Smooth muscle cell (in vitro differentiated cells): ENCODE results near the gene GJB2. TPM values are rescaled to one million over a fixed set of nuclear protein-coding genes. Genes with fewer than 3 reads are reported as not detected.

Source experiments
- DNase-seq: peaks from one replicate; lab custom pipeline; 2025; ENCODE audit not compliant: unreplicated experiment; lab: John Stamatoyannopoulos, UW
- H2AFZ ChIP-seq: fragments of 200-600 bp; sonication (generic); 2 replicates; pipeline ENCODE4 v1.6.0; 2016; ENCODE audit warnings: antibody characterized with exemption, low read depth, mild to moderate bottlenecking
- H3F3A ChIP-seq: fragments of 200-600 bp; sonication (generic); 2 replicates; pipeline ENCODE4 v1.6.0; 2017; ENCODE audit warnings: antibody characterized with exemption, low read depth
- H3K27ac ChIP-seq: fragments of 200-600 bp; sonication (generic); 2 replicates; pipeline ENCODE4 v1.5.1; 2016; ENCODE audit warnings: low read depth, mild to moderate bottlenecking
- H3K27me3 ChIP-seq: fragments of 200-600 bp; sonication (generic); 2 replicates; pipeline ENCODE4 v1.6.1; 2016; ENCODE audit warnings: low read depth, mild to moderate bottlenecking
- H3K36me3 ChIP-seq: fragments of 200-600 bp; sonication (generic); 2 replicates; pipeline ENCODE4 v1.5.1; 2016; ENCODE audit warnings: low read depth
- H3K4me1 ChIP-seq: fragments of 200-600 bp; sonication (generic); 2 replicates; pipeline ENCODE4 v1.5.1; 2016; ENCODE audit warnings: low read depth
- H3K4me2 ChIP-seq: fragments of 200-600 bp; sonication (generic); 2 replicates; pipeline ENCODE4 v1.6.0; 2016; ENCODE audit warnings: mild to moderate bottlenecking
- H3K4me3 ChIP-seq: fragments of 200-600 bp; sonication (generic); 2 replicates; pipeline ENCODE4 v1.5.1; 2016; ENCODE audit warnings: mild to moderate bottlenecking
- H3K79me2 ChIP-seq: fragments of 200-600 bp; sonication (generic); 2 replicates; pipeline ENCODE4 v1.6.0; 2016; ENCODE audit warnings: low read depth, mild to moderate bottlenecking
- H3K9ac ChIP-seq: fragments of 200-600 bp; sonication (generic); 2 replicates; pipeline ENCODE4 v1.6.0; 2016; ENCODE audit warnings: low read depth
- H3K9me3 ChIP-seq: fragments of 200-600 bp; sonication (generic); replicated peaks from 2 replicates; pipeline ENCODE4 v1.5.1; 2016; ENCODE audit warnings: low read depth
- H4K20me1 ChIP-seq: fragments of 200-600 bp; sonication (generic); 2 replicates; pipeline ENCODE4 v1.6.0; 2016; ENCODE audit warnings: low read depth
- WGBS: methylation state at CpG from one replicate; pipeline ENCODE4 v1.1.7; 2016; ENCODE audit warnings: low lambda C conversion rate; 5-methylcytosine and 5-hydroxymethylcytosine counted together
- polyA plus RNA-seq: library from polyadenylated mRNA; unstranded; fragments of >200 nt; fragmentation: Nextera tagmentation; extraction: Ambion mirVana; gene quantifications from 2 replicates; pipeline ENCODE4 v1.2.1, GENCODE V29; 2016
- total RNA-seq: library from RNA; depleted of rRNA; stranded (reverse); fragments of >200 nt; gene quantifications from 2 replicates; pipeline ENCODE4 v1.2.3, GENCODE V29; 2014
- TF ChIP-seq, protein P1 (sequence below): fragments of 200-600 bp; sonication (generic); IDR thresholded peaks from 2 replicates; pipeline ENCODE4 v1.5.1; 2017; ENCODE audit warnings: borderline replicate concordance, mild to moderate bottlenecking, antibody characterized with exemption; ENCODE audit not compliant: insufficient read depth, poor library complexity, severe bottlenecking

Gene GJB2
- total and polyA plus RNA-seq, 2 experiments from 2014 or later: 42.9 to 115 TPM

DNA sequence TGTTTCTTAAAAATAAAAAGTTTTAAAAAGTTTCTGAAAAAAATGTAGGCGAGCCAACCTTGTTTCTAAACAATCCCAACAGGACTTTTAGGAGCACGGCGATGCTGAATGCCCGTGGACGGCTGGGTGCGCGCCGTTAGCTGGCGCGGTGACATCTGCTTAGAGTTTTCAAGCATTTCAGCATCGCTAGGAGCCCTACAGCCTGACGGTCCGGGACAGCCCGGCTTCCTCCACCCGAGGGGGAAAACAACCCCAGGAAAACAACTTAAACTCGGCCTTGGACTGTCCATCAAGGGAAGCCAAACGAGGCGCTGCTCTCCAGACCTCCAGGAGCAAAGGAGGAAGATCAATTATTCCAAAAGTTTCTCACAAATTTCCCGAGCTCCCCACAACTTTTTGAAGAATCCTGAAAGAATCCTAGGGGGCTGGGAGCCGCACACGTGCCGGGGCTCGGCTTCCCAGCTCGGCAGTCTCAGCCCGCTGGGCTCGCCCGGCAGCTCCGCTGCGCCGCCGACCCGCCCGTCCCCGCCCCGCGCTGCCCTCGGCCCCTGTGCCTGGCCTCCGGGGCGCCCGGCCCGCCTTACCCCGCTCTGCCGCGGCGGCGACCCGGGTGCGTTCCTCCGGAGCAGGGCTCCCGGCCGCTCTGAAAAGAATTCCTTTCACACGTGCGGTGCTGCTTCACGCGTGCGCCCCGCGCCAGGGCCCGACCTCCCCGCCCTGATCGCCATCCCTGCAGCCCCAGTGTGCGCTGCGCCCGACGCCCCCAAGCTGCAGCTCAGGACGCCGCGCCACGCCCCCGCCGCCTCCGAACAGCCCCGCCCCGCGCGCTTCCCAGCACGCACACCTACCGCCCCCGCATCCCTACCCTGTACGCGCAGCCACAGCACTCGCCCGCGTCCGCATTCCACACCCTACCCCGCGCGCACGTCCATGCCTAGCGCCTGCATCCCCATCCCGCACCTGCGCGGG lies 32.1 kb downstream of the GJB2 start, which contains the start of gene GJA3:
GJA3 (minus strand) TSS at position 747 of the 969 bp plus-strand sequence. CDS start 17,764 bp downstream, outside the sequence.
- TF ChIP-seq, protein P1, sequence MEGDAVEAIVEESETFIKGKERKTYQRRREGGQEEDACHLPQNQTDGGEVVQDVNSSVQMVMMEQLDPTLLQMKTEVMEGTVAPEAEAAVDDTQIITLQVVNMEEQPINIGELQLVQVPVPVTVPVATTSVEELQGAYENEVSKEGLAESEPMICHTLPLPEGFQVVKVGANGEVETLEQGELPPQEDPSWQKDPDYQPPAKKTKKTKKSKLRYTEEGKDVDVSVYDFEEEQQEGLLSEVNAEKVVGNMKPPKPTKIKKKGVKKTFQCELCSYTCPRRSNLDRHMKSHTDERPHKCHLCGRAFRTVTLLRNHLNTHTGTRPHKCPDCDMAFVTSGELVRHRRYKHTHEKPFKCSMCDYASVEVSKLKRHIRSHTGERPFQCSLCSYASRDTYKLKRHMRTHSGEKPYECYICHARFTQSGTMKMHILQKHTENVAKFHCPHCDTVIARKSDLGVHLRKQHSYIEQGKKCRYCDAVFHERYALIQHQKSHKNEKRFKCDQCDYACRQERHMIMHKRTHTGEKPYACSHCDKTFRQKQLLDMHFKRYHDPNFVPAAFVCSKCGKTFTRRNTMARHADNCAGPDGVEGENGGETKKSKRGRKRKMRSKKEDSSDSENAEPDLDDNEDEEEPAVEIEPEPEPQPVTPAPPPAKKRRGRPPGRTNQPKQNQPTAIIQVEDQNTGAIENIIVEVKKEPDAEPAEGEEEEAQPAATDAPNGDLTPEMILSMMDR: no peak
- H3K27me3 ChIP-seq: peaks cover 37% of the 10 kb centered on the region

DNA sequence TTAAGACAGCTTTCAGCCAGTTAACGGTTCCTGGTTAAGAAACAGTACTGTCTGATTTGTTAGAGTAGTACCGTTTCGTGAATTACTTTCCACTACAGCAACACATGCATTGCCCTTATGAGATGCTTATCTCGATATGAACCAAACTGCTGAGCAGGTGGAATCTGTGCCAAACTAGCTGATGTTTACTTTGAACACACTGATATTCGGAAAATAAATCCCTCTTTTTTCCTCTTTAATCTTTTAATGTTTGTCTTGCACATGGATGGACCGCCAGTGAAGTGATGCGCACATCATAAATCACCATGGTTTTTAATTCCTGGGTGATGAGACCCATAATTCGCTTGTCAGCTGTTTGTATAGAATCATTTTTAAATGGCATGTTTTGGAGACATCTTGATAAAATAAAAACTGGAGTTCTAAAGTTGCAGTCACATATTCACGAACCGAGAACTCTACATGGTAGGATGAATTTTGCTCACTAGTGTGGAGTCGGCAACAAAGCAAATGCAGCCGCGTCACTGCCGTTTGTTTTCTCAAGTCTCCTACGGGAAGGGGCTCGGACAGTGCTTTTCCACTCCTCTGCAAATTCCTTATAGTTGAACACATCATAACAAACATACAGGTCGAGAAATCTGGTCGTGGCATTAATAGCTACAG lies 33.0 kb downstream of the GJB2 start:
- peaks cover 12% of the 10 kb centered on the region for H3K4me1 ChIP-seq
- TF ChIP-seq, protein P1: no peak
- no peaks in the 10 kb centered on the region for H3K9me3 ChIP-seq
- peak overlapping the region; percentile 81 for H2AFZ ChIP-seq
- peak overlapping the region; percentile 56 for H3K4me3 ChIP-seq
- H3F3A ChIP-seq: peaks cover 27% of the 10 kb centered on the region
- H3K27ac ChIP-seq: no peak overlapping the region
- H3K79me2 ChIP-seq: no peaks in the 10 kb centered on the region
- H3K27me3 ChIP-seq: peaks cover 42% of the 10 kb centered on the region
- no peak for DNase-seq
- peak overlapping the region; percentile 95 for H3K4me2 ChIP-seq
- H4K20me1 ChIP-seq: no peaks in the 10 kb centered on the region
- WGBS: 41% methylated on average over 18 of the region's 18 CpGs
- no peak overlapping the region for H3K9ac ChIP-seq
- H3K36me3 ChIP-seq: no peaks in the 10 kb centered on the region

More for the DNA sequence above, 32.1 kb downstream of the GJB2 start, which contains the start of gene GJA3:
- Histone ChIP-seq H3K4me2 (peak within 1 kb of the TSS; percentile 95), H3K36me3 (no peaks in the 10 kb centered on the region), H3K27ac (no peak within 1 kb of the TSS), H3K9me3 (no peaks in the 10 kb centered on the region), H3K79me2 (no peaks in the 10 kb centered on the region), H4K20me1 (no peaks in the 10 kb centered on the region), H3K4me3 (peak within 1 kb of the TSS; percentile 56), H3F3A (peaks cover 27% of the 10 kb centered on the region), H3K4me1 (peaks cover 12% of the 10 kb centered on the region), H2AFZ (peak within 1 kb of the TSS; percentile 81), H3K9ac (no peak within 1 kb of the TSS)
- no peak for DNase-seq
- WGBS: under 1% methylated on average over 41 of the region's 93 CpGs

DNA sequence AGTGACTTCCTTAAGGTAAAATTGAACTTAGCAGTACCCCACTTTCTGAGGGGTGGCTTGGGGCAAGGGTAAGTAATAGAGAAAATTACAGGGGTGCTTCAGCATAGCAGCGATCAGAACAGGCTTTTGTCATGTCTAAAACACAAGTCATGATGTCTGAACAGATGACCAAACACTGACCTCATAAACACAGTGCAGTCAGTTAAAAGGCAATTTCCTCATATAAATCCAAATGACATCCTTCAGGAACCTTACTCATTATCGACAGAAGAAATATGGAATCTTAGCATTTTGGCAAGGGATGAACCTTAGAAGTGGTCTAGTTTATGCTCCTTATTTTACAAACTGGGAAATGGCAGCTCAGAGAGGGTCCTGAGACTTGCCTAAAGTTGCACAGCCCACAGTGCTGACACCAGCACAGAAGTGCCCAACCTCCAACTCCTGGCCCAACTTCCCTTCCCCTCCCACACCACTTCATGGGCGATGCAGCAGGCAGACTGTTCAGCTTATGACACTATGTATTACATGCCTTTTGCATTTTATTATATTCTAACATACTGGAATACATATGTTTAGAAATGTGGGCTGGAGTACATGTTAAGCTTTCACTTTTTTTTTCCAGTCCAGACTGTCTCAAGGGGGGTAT lies 35.5 kb downstream of the GJB2 start:
- Histone ChIP-seq H3K9ac (no peak overlapping the region), H3F3A (peaks cover 19% of the 10 kb centered on the region), H3K79me2 (no peaks in the 10 kb centered on the region), H3K4me3 (no peak overlapping the region), H3K9me3 (no peaks in the 10 kb centered on the region), H3K36me3 (no peaks in the 10 kb centered on the region), H4K20me1 (no peaks in the 10 kb centered on the region), H3K27me3 (peaks cover 42% of the 10 kb centered on the region), H3K4me2 (no peak overlapping the region), H2AFZ (no peak overlapping the region), H3K4me1 (peaks cover 12% of the 10 kb centered on the region), H3K27ac (no peak overlapping the region)
- 89% methylated on average over 3 of the region's 3 CpGs for WGBS
- no peak for DNase-seq
- TF ChIP-seq, protein P1: no peak
